AG08396 (cell line): ENCODE measurements around the gene ANHX.

Experiments used
- DNase-seq: peaks from one replicate; pipeline ENCODE4 v3.0.0; 2012; ENCODE audit warnings: low spot score, mixed read lengths

The ANHX gene

DNA sequence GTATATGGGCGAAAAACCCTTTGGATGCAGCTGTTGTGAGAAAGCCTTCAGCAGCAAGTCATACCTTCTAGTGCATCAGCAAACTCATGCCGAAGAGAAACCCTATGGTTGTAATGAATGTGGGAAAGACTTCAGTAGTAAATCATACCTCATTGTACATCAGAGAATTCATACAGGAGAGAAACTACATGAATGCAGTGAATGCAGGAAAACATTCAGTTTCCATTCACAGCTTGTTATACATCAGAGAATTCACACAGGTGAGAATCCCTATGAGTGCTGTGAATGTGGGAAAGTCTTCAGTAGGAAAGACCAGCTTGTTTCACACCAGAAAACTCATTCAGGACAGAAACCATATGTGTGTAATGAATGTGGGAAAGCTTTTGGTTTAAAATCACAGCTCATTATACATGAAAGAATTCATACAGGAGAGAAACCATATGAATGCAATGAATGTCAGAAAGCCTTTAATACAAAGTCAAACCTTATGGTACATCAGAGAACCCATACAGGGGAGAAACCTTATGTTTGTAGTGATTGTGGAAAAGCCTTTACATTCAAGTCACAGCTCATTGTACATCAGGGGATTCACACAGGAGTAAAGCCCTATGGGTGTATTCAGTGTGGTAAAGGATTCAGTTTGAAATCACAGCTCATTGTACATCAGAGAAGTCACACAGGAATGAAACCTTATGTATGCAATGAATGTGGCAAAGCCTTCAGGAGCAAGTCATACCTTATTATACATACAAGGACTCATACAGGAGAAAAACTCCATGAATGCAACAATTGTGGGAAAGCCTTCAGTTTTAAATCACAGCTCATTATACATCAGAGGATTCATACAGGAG, 33.0 kb downstream of the ANHX start:
- no peak for DNase-seq

- no peak for DNase-seq
These were observed 33.8 kb downstream of the ANHX start for GRCh38 chr12:133201888-133202287.

DNA sequence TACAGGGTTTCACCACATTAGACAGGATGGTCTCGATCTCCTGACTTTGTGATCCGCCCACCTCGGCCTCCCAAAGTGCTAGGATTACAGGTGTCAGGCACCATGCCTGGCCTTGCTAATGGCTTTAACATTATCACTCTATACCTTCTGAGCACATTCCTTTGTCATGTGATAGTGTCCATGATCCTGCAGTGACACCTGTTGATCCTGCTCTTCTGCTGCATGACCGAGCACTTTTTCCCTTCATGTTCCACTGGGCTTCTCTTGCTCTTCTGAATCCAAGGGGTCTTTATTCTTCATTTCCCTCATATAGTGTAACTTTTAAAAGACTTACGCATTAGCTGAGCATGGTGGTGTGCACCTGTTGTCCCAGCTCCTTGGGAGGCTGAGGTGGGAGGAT, 42.8 kb downstream of the ANHX start:
- no peak for DNase-seq

GRCh38 chr12:133190176-133190575, 45.5 kb downstream of the ANHX start:
- no peak for DNase-seq

DNA sequence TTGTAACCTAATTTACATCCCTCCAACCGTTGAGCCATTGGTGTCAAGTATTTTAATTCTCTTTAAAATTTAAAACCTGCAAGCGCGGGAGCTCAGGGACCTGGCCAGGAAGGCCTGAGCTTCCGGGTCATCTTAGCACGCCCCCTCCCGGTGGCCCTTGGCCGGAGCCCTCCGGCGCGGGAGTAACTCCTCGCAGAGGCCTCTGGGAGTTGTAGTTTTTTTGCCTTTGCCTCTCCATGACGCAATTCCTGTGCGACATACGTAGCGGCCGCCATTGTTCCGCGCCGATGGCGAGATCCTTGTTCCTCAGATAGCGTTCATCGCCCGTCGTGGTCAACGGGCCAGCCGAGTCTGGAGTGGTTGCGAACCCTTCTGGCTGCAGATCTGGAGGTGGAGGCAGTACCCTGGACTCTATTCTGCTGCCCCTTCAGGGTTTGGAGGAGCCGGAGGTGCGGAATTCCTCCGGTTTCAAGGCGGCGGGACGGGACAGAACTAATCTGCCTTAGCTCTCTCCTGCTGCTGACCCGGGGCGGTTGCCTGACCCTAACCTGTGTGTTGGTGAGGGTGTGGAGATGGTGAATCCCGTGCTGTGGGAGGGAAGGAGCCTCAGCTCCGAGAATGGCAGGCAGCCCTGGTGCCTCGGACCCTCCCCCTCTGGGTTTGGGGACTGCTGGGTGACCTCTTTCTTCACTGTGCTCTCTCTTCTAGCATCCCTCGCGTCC, 54.3 kb downstream of the ANHX start, which contains the start of gene ZNF268:
TSS of gene ZNF268 (plus strand) at position 258 of the 722 bp plus-strand sequence. CDS start 503 bp downstream, outside the sequence.
- peak; percentile 95 for DNase-seq

- no peak for DNase-seq
These were observed 55.0 kb downstream of the ANHX start for GRCh38 chr12:133180669-133181068.

- no peak for DNase-seq
These were observed 60.8 kb downstream of the ANHX start for GRCh38 chr12:133174901-133175300.

- DNase-seq, result no peak
These were observed 63.2 kb downstream of the ANHX start for GRCh38 chr12:133172491-133172890.
